GM18505 (cell line): ENCODE data around the gene SUV39H1.
"Not testable (repeated sequence)": the region's sequence is repeated elsewhere in the genome, so short reads cannot be mapped to it uniquely, and the experiment has no call there.

Experiments
- ATAC-seq: cut with Tn5 transposase; IDR thresholded peaks from one replicate; pipeline ENCODE4 v1.9.1; 2021; ENCODE audit not compliant: unreplicated experiment
- POLR2A ChIP-seq: IDR thresholded peaks from 4 replicates; pipeline ENCODE4 v1.6.1; 2011; ENCODE audit warnings: borderline replicate concordance; ENCODE audit not compliant: insufficient read depth, insufficient read length; ENCODE audit errors: extremely low read depth

SUV39H1 gene

DNA sequence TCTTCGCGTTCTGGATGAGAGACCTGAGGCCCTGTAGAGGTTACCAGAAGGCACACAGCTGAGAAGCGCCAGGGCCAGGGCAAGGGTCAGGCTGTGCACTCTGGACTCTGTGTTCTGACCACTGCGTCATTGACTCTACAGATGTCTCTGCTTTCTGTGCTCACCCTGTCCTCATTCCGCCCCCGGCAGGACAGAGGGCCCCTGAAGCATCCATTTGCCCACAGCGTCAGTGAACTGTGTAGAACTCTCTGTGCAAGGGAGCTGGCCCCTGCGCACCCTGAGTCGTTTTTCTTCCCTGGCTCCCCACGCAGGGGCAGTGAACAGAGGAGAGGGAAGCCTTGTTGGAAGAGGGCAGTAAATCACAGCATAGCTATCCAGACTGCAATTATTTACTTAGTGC lies 19.0 kb upstream of the SUV39H1 start:
- TF ChIP-seq POLR2A: no peak
- ATAC-seq: no peak

DNA sequence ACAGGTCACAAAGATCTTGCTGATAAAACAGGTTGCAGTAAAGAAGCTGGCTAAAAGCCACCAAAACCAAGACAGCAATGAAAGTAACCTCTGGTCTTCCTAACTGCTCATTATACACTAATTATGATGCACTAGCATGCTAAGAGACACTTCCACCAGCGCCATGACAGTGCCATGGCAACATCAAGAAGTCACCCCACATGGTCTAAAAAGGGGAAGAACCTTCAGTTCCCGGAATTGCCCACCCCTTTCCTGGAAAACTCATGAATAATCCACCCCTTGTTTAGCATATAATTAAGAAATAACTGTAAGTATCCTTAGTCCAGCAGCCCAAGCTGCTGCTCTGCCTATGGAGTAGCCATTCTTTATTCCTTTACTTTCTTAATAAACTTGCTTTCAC lies 16.1 kb upstream of the SUV39H1 start:
- not testable (repeated sequence) for ATAC-seq

DNA sequence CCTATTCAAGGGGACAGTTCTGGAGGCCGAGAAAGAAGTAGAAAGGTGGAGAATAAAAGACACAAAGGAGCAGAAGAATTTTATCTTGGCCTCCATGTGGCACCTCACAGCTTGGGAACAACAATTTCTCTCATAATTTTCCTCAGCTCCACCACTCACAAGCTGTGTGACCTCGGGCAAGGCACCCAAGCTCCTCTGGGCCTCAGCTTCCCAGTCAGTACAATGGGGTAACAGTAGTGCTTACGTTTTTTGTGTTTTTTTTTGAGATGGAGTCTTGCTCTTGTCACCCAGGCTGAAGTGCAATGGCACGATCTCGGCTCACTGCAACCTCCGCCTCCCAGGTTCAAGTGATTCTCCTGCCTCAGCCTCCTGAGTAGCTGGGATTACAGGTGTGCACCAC lies 15.6 kb upstream of the SUV39H1 start:
- not testable (repeated sequence) for ATAC-seq

DNA sequence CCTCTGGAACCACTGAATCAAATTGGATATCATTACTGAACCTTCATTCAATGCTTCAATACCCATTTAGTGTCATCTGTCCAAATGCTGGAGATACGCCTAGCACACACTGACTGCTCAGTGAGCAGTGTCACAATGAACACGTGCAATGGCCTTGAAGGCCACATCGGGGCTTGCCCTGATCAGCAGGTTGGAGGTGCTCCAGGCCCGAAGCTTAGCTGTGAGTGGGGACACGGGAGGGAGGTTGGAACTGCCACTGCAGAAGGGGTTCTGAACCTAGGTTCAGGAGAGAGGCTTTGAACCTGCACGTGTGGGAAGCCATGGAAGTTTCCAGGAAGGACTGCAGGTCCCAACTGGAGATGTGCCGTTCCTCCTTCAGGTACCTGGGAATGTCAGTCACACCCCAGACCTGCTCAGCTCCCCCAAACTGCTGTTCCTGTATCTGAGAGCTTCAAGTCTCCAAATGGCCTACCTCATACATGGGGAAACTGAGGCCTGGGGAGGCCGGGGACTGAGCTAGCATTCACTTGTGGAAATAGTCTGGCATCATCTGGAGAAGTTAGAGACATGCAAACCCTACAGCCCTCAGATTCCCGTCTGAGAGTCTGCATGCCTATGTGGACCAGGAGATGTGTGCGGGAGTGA lies 14.9 kb upstream of the SUV39H1 start:
- no peak for ATAC-seq

DNA sequence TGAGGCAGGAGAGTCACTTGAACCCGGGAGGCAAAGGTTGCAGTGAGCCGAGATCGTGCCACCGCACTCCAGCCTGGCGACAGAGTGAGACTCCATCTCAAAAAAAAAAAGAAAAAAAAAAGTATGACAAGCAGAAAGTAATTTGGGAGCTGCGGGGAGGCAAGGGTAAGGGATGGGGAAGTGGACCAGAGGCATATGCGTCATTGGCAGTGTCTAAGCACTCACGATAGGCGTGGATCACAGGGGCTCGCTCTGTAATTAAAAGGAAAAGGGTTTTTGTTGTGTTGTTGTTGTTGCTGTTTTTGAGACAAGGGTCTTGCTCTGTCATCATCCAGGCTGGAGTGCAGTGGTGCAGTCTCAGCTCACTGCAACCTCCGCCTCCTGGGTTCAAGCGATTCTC lies 13.7 kb upstream of the SUV39H1 start:
- ATAC-seq: not testable (repeated sequence)

More for the DNA sequence above, 14.9 kb upstream of the SUV39H1 start:
- no peak for TF ChIP-seq POLR2A

DNA sequence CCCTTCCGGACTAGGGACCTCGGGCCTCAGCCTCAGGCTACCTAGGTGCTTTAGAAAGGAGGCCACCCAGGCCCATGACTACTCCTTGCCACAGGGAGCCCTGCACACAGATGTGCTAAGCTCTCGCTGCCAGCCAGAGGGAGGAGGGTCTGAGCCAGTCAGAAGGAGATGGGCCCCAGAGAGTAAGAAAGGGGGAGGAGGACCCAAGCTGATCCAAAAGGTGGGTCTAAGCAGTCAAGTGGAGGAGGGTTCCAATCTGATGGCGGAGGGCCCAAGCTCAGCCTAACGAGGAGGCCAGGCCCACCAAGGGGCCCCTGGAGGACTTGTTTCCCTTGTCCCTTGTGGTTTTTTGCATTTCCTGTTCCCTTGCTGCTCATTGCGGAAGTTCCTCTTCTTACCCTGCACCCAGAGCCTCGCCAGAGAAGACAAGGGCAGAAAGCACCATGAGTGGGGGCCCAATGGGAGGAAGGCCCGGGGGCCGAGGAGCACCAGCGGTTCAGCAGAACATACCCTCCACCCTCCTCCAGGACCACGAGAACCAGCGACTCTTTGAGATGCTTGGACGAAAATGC lies 13.0 kb upstream of the SUV39H1 start, which contains the start of gene WAS:
WAS (plus strand) TSS at position 389 of the 572 bp plus-strand sequence; CDS start at position 444, 55 bp downstream.
- ATAC-seq: peak; percentile 79
- TF ChIP-seq POLR2A: peak; percentile 68

DNA sequence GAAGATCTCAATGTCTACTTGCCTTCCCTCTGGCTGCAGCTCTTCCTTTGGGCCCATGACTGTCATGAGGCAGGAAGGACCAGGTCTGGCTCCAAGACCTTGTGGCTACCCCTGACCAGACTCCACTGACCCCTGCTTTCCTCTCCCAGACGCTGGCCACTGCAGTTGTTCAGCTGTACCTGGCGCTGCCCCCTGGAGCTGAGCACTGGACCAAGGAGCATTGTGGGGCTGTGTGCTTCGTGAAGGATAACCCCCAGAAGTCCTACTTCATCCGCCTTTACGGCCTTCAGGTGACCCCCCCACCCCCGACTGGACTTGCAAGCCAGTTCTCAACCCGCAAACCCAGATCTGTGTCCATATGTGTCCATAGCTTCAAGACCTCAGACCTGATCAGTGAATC lies 12.4 kb upstream of the SUV39H1 start:
- no peak for ATAC-seq
- TF ChIP-seq POLR2A: no peak

DNA sequence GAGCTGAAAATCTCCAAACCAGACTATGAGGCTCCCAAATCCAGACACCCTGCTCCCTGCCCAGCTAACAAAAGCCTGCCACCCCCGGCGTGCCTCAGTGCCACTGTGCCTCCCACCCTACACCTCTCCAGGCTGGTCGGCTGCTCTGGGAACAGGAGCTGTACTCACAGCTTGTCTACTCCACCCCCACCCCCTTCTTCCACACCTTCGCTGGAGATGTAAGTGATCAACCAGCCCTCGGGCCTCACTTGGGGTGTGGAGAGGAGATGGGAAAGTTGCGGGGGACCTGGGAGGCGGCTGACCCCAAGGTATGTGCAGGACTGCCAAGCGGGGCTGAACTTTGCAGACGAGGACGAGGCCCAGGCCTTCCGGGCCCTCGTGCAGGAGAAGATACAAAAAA lies 11.1 kb upstream of the SUV39H1 start:
- no peak for TF ChIP-seq POLR2A

DNA sequence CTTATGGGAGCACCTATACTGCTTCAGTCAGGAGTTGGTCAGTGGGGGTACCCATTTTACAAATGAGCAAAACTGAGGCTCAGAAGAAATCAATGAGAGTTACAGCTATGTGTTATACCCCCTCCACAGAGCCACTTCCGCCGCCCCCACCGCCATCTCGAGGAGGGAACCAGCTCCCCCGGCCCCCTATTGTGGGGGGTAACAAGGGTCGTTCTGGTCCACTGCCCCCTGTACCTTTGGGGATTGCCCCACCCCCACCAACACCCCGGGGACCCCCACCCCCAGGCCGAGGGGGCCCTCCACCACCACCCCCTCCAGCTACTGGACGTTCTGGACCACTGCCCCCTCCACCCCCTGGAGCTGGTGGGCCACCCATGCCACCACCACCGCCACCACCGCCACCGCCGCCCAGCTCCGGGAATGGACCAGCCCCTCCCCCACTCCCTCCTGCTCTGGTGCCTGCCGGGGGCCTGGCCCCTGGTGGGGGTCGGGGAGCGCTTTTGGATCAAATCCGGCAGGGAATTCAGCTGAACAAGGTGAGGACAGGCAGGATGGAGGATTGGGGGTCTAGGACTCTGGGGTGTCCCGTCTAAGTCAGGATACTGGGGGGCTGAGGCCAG lies 7.9 kb upstream of the SUV39H1 start:
- no peak for TF ChIP-seq POLR2A
- ATAC-seq: no peak

More for the DNA sequence above, 11.1 kb upstream of the SUV39H1 start:
- no peak for ATAC-seq

DNA sequence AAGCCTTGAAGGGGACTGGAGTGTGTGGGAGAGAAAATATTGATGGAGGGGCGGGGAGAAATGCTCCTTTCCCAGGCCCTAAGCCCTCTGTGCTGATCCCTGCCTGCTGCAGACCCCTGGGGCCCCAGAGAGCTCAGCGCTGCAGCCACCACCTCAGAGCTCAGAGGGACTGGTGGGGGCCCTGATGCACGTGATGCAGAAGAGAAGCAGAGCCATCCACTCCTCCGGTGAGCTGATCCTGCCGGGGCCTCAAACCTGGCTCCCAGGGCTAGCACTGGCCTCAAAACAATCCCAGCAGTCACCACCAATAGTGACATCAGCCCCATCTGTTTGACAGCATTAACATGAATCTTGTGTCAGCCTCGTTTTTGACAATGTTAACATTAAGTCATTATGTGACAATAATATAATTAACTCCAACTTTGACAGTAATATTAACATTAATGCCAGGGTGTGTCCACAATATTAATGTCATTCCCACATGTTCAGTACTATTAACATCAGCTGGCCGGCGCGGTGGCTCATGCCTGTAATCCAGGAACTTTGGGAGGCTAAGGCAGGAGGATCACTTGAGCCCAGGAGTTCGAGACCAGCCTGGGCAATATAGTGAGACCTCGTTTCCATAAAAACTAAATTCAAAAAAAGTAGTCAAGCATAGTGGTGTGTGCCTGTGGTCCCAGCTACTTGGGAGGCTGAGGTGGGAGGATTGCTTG lies 7.2 kb upstream of the SUV39H1 start:
- ATAC-seq: no peak
- no peak for TF ChIP-seq POLR2A

DNA sequence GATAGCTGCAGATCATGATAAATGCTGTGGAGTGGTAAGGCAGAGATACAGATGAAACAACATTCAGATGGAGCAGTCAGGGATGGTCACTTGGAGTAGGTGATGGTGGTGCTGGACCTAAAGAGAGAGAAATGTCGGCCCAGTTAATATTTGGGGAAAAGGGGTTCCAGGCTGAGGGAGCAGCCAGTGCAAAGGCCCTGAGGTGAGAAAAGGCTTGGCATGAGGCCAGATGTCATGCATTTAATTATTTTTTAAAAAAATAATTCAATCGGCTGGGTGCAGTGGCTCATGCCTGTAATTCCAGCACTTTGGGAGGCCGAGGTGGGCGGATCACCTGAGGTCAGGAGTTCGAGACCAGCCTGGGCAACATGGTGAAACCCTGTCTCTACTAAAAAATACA lies 4.8 kb upstream of the SUV39H1 start:
- ATAC-seq: not testable (repeated sequence)

DNA sequence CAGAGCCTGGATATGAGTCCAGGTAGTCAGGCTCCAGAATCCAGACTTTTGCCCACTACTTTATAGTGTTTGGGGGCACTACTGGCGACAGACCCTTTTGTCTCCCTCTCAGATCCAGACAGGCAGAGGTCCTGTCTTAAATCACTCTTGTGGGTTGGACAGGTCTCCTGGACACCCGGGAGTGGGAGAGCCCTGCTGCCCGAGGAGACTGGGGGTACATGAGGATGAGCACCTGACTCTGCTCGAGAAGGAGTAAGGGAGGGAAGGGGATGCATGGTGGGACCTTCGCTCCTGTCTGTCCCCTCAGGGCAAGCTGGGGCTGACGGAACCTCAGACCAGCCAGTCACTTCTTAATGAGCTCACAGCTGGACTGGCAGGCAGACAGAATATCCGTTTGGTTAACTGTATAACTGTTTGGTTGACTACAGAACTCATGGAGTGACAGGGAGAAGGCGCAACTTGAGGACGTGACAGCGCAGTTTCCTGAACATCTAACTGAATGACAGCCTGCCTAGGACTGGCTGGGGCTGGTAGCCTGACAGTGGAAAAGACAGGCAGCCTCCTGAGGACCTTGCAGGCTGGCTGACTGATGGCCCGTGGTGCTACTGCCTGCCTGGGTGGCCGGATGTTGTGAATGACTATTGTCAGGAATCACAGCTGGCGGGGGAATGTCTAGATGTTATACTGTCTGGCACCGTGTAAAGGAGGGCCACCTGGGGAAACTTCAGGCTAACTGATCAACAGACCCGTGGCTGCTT lies 1.6 kb upstream of the SUV39H1 start:
- TF ChIP-seq POLR2A: no peak
- no peak for ATAC-seq

DNA sequence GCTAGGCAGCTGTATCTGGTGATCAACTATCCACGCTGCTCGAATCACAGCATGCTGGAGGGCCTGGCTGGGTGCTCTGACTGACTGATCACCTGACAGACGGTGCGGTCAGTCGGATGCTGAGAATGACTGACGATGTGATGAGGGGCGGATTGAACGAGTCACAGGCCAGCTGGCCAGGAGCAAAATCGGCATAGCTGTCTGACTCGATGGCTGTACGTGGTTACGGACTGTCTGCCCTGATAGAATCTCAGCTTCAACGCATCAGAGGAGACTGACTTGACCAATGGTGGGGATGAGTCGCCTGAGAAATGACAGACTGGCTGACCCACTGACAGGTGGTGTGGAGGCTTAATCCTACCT lies 1.0 kb upstream of the SUV39H1 start:
- no peak for TF ChIP-seq POLR2A
- ATAC-seq: no peak

DNA sequence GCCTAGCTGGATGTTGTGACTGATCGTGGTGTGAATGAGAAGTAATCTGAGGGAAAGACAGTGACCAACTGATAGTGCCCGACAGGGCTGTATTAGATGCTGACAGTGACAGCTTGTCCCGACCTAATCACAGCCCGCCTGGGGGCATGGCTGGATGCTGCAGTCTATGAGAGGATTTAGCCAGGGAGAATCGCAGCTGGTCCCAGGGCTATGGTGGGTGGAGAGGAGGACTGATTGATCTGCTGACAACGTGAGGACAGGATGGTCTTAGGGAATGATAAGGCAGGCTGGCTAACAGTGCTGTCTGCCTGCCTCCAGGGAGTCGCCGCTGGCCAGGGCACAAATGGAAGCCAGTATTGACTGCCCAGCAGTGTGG lies 621 bp upstream of the SUV39H1 start:
- no peak for ATAC-seq
- TF ChIP-seq POLR2A: no peak
